Stromal cell of bone marrow (primary cell): ENCODE data around the gene MAPK13.
"Not testable (repeated sequence)": the region's sequence is repeated elsewhere in the genome, so short reads cannot be mapped to it uniquely, and the experiment has no call there.

Source experiments
- DNase-seq: peaks from one replicate; pipeline ENCODE4 v3.0.0-alpha.2; 2012; ENCODE audit warnings: low read depth

Gene MAPK13

GRCh38 chr6:36128073-36128472 lies 2.2 kb upstream of the MAPK13 start:
- no peak for DNase-seq

GRCh38 chr6:36128793-36129192 lies 1.5 kb upstream of the MAPK13 start:
- no peak for DNase-seq

DNA sequence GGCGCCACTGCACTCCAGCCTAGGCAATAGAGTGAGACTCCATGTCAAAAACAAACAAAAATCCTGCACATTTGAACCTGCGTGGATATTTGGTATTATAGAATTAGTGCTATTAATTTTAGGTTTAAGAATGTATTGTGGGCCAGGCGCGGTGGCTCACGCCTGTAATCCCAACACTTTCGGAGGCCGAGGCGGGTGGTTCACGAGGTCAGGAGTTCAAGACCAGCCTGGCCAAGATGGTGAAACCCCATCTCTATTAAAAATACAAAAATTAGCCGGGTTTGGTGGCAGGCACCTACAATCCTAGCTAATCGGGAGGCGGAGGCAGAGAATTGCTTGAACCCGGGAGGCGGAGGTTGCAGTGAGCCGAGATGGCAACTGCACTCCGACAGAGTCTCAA lies 979 bp upstream of the MAPK13 start:
- DNase-seq = not testable (repeated sequence)

DNA sequence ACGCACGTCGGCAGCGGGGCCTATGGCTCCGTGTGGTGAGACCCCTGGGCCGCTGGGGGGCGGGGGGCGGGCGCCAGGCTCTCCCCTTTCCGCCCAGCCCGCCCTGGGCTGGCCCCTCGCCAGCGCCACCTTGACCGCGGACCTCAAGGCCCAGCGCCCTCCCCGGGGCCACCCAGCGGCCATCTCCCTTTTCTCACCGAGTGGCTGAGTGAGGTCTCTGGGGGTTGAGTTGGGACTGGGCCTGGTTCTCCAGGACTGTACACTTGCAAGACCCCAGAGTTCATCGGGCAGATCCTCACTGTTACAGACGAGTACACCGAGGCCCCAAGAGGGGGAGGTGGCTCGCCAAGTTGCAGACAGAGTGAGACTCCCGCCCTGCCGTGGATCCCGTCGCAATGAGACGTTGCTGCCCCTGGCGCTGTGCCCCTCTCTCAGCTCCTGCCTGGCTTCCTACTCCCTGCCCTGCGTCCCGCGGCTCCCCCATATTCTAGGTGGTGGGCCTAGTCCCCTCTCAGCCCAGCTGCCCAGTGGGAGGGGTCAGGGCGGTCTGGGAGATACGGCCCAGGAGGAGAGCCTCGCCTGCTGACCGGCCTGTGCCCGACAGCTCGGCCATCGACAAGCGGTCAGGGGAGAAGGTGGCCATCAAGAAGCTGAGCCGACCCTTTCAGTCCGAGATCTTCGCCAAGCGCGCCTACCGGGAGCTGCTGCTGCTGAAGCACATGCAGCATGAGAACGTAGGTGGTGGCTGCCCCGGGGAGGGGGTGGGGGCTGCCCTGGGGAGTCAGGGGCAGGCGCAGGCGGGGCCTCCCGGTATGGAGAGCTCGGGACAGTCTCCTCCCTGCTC lies 576 bp downstream of the MAPK13 start:
- no peak for DNase-seq

DNA sequence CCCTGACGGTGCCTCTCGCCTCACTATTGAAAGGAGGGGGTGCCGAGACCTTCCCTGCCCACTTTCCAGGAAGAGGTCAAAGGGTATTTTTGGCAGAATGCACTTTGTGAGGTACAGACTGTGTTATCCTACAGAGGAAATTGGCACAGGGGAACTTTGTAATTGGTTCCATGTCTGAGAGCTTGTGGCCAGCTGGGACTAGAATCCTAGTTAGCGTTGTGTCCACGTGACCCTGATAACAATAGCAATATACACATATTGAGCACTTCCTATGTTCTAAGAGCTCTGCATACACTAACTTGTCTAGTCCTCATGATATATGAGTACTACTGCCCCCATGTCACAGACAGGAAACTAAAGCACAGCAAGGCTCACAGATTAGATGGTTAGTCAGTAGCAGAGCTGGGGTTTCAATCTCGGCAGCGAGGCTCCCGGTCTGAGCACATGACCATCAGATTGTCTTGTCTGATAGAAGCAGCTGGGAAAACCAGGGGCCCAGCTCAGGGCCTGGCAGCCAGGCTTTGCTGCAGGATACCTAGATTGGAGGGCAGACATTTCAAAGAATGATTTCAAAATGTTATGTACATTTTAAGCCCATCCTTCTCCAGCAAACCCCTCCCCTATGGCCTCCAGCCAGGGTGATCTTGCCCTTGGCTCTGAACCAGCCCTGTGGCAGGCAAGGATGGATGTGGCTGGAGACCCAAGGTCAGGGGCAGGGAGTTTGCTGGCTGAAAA lies 1.4 kb downstream of the MAPK13 start:
- DNase-seq = no peak

- DNase-seq = no peak
Observed at GRCh38 chr6:36132246-36132895, 2.1 kb downstream of the MAPK13 start.

GRCh38 chr6:36133148-36133547 lies 2.8 kb downstream of the MAPK13 start:
- DNase-seq = no peak

DNA sequence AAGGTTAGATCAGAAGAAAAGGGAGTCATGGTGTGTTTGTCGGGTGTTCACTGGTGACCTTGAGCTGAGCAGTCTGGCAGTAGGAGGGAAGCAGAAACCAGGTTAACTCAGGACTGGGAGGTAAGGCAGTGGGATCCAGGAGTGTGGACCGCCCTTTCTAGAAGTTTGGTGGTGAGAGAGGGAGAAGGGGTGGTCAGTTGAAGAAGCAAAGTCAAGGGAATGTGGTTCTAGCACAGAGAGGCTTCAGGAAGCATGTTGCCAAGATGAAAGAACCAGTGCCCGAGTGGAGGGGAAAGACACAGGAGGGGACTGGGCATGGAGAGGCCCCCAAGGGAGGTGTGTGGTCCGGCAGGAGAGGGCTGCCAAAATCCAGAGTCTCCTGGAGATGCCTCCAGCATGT lies 3.6 kb downstream of the MAPK13 start:
- no peak for DNase-seq

- DNase-seq = no peak
Observed at GRCh38 chr6:36135053-36135731, 4.9 kb downstream of the MAPK13 start.

GRCh38 chr6:36136034-36136433 lies 5.7 kb downstream of the MAPK13 start:
- DNase-seq = no peak

- DNase-seq = no peak
Observed at GRCh38 chr6:36136551-36136950, 6.2 kb downstream of the MAPK13 start.

GRCh38 chr6:36138667-36139066 lies 8.4 kb downstream of the MAPK13 start:
- DNase-seq = no peak

GRCh38 chr6:36139431-36139830 lies 9.1 kb downstream of the MAPK13 start:
- no peak for DNase-seq

DNA sequence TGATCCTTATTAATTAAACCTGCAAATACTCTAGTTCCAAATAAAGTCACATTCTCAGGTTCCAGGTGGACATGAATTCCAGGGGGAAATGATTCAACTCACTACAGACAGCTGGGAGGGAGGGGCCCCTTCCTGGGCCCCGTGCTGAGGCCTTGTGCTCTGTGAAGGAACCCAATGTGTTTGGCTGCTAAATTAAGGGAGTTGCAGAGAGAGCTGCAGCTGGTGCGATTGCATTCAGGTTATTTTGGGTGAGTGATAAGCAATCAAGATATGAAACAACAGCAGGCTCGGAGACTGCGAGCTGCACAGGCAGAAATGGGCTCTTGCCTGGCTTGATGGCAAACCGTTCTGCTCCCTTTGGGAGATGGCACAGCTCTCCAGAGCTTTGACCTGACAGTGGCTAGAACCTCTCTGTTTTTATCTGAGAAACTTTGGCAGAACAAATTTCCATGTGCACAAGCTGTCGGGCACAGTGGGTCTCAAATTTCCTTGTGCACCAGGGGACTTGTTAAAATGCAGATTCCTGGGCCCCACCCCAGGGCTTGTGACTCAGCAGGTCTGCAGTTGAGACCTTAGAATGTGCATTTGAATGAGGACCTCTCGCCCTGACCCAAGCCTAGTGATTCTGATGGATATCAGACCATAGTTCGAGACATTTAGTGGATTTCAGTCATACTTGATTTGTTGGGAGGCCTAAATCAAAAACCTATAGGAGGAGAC lies 9.8 kb downstream of the MAPK13 start:
- DNase-seq = no peak

- no peak for DNase-seq
Observed at GRCh38 chr6:36141091-36141490, 10.8 kb downstream of the MAPK13 start.

- DNase-seq = no peak
Observed at GRCh38 chr6:36141961-36142360, 11.6 kb downstream of the MAPK13 start.

- DNase-seq = no peak
Observed at GRCh38 chr6:36142971-36143838, 12.9 kb downstream of the MAPK13 start.

GRCh38 chr6:36145495-36145894 lies 15.2 kb downstream of the MAPK13 start:
- no peak for DNase-seq

DNA sequence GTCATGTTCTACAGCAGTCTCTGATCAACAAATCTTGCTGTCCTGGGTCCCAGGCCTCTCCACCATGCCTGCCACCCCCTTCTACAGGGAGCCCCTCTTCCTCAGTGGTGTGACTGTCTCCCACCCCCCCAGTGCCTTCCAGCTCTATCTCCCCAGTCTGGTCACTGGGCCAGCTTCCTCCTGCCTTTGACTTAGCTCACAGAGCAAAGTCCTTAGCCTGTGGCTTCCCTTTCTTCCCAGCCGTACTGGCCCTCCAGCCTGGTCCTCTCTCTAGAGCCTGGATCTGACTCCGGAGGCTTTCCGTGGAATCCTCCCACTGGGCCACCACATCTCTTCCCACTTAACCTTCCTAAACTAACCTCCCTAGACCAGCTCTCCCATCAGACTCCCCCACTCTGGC lies 17.0 kb downstream of the MAPK13 start:
- DNase-seq = no peak

GRCh38 chr6:36149476-36149875 lies 19.2 kb downstream of the MAPK13 start:
- no peak for DNase-seq

DNA sequence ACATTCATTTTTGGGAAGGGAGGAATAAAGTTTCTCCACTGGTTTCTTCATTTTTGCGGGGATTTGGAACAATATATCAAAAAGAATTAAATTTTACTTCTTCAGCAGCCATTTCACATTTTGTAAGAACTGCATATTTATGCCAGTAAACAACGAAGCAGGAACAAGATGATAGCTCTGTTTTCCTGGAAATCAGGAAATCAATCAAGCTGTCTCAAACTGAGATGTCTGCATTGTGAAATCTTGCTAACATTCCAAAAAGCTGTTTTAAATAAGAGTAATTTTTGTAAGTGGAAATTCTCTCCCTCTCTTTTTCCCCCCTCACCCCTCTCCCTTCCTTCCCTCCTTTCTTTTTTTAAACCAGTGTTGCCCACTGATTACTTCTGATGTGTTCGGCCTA lies 20.0 kb downstream of the MAPK13 start:
- DNase-seq = no peak
